ENCODE results near the gene MED13L.

Gene MED13L

GRCh38 chr12:116206828-116207227 is 70.7 kb downstream of the MED13L start:
- DNase-seq = no peak

- no peak for DNase-seq
Measured at GRCh38 chr12:116204785-116205184, 72.7 kb downstream of the MED13L start.

GRCh38 chr12:116204169-116204568 is 73.3 kb downstream of the MED13L start:
- no peak for DNase-seq

- DNase-seq = no peak
Measured at GRCh38 chr12:116202940-116203339, 74.6 kb downstream of the MED13L start.

GRCh38 chr12:116202433-116202832 is 75.1 kb downstream of the MED13L start:
- no peak for DNase-seq

GRCh38 chr12:116201908-116202307 is 75.6 kb downstream of the MED13L start:
- no peak for DNase-seq

GRCh38 chr12:116201359-116201758 is 76.1 kb downstream of the MED13L start:
- DNase-seq = no peak

GRCh38 chr12:116200812-116201211 is 76.7 kb downstream of the MED13L start:
- no peak for DNase-seq

GRCh38 chr12:116199160-116199706 is 78.3 kb downstream of the MED13L start:
- no peak for DNase-seq

GRCh38 chr12:116196752-116197718 is 80.5 kb downstream of the MED13L start:
- DNase-seq = no peak

GRCh38 chr12:116196226-116196625 is 81.3 kb downstream of the MED13L start:
- no peak for DNase-seq

GRCh38 chr12:116194935-116195431 is 82.5 kb downstream of the MED13L start:
- peak; percentile 66 for DNase-seq

GRCh38 chr12:116189692-116190091 is 87.8 kb downstream of the MED13L start:
- DNase-seq = no peak

- DNase-seq = no peak
Measured at GRCh38 chr12:116188581-116188980, 88.9 kb downstream of the MED13L start.

GRCh38 chr12:116187151-116187511 is 90.4 kb downstream of the MED13L start:
- DNase-seq = no peak

- no peak for DNase-seq
Measured at GRCh38 chr12:116186482-116187150, 90.9 kb downstream of the MED13L start.

GRCh38 chr12:116184763-116185162 is 92.7 kb downstream of the MED13L start:
- DNase-seq = no peak

GRCh38 chr12:116183741-116184141 is 93.8 kb downstream of the MED13L start:
- DNase-seq = no peak

GRCh38 chr12:116182359-116183063 is 95.0 kb downstream of the MED13L start:
- DNase-seq = no peak

- no peak for DNase-seq
Measured at GRCh38 chr12:116180448-116180847, 97.0 kb downstream of the MED13L start.

- DNase-seq = no peak
Measured at GRCh38 chr12:116179384-116179783, 98.1 kb downstream of the MED13L start.

- no peak for DNase-seq
Measured at GRCh38 chr12:116177017-116177416, 100.5 kb downstream of the MED13L start.

GRCh38 chr12:116174904-116175303 is 102.6 kb downstream of the MED13L start:
- no peak for DNase-seq

Data from CD4-positive, alpha-beta T cell treated with Interferon gamma for 1 hour (primary cell).